PC-3 (cell line): ENCODE data around the gene PIR.

Experiments
- EZH2 ChIP-seq: fragments of 300-600 bp; sonication (generic); IDR thresholded peaks from one replicate; pipeline ENCODE4 v1.6.1; 2017; ENCODE audit warnings: antibody characterized with exemption, mild to moderate bottlenecking, low read length; ENCODE audit not compliant: unreplicated experiment
- EZH2phosphoT487 ChIP-seq: fragments of 300-600 bp; sonication (generic); IDR thresholded peaks from 2 replicates; pipeline ENCODE4 v1.6.1; 2018; ENCODE audit warnings: mild to moderate bottlenecking, antibody characterized with exemption, low read length, borderline replicate concordance
- TF ChIP-seq, protein P1 (sequence below): fragments of 300-600 bp; sonication (generic); conservative IDR thresholded peaks from 2 replicates; pipeline ENCODE4 v1.5.1; 2017; ENCODE audit warnings: antibody characterized with exemption, low read depth, mild to moderate bottlenecking, low read length

DNA sequence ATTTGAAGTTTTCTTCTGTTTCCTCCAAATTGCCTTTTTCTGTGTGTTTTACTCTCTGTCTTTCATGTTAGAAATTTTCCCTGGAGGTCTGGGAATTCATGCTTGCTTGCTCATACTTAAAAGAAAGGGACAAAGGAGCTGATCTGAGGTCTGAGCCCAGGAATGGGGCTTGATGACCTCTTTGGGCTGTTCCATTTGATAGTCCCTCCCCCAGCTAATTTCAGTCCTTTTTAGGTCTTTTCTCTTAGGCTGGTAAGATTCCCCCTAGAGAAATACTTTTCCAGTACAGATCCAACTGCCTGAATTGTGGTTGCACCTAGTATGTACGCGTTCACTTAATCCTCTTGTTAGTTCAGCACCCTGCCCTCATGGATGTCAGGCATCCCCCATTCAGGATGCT lies 152.3 kb downstream of the PIR start:
- TF ChIP-seq, protein P1, sequence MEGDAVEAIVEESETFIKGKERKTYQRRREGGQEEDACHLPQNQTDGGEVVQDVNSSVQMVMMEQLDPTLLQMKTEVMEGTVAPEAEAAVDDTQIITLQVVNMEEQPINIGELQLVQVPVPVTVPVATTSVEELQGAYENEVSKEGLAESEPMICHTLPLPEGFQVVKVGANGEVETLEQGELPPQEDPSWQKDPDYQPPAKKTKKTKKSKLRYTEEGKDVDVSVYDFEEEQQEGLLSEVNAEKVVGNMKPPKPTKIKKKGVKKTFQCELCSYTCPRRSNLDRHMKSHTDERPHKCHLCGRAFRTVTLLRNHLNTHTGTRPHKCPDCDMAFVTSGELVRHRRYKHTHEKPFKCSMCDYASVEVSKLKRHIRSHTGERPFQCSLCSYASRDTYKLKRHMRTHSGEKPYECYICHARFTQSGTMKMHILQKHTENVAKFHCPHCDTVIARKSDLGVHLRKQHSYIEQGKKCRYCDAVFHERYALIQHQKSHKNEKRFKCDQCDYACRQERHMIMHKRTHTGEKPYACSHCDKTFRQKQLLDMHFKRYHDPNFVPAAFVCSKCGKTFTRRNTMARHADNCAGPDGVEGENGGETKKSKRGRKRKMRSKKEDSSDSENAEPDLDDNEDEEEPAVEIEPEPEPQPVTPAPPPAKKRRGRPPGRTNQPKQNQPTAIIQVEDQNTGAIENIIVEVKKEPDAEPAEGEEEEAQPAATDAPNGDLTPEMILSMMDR: no peak
- TF ChIP-seq EZH2 (no peak), EZH2phosphoT487 (no peak)
